Progenitor cell of endocrine pancreas (in vitro differentiated cells): Measurements from ENCODE around the gene ACSF2. TPM values are rescaled to one million over a fixed set of nuclear protein-coding genes. Genes with fewer than 3 reads are reported as not detected.

Experiments used
- DNase-seq: peaks from one replicate; pipeline ENCODE4 v3.0.0; 2021; ENCODE audit warnings: low spot score; ENCODE audit not compliant: unreplicated experiment
- H3K27ac Mint-ChIP-seq: 2 replicates; pipeline ENCODE4 v1.8.0; 2021; ENCODE audit warnings: mild to moderate bottlenecking, moderate library complexity, mixed read lengths
- H3K27me3 Mint-ChIP-seq: 2 replicates; pipeline ENCODE4 v1.8.0; 2021; ENCODE audit warnings: mixed read lengths
- H3K36me3 Mint-ChIP-seq: 2 replicates; pipeline ENCODE4 v1.8.0; 2022; ENCODE audit warnings: mixed read lengths; ENCODE audit not compliant: insufficient read depth
- H3K4me1 Mint-ChIP-seq: 2 replicates; pipeline ENCODE4 v1.8.0; 2021; ENCODE audit warnings: low read depth, mixed read lengths
- H3K4me3 Mint-ChIP-seq: 2 replicates; pipeline ENCODE4 v1.8.0; 2021; ENCODE audit warnings: low read depth, mild to moderate bottlenecking, moderate library complexity, mixed read lengths
- H3K9me3 Mint-ChIP-seq: 2 replicates; pipeline ENCODE4 v1.8.0; 2021; ENCODE audit warnings: low read depth, mixed read lengths
- total RNA-seq: library from RNA; stranded (reverse); gene quantifications from 2 replicates; pipeline ENCODE4 v1.2.1, GENCODE V29; 2021
- TF ChIP-seq, protein P1 (sequence below): fragments of 200-600 bp; sonication (generic); IDR thresholded peaks from one replicate; pipeline ENCODE4 v1.5.0; 2021; ENCODE audit warnings: antibody characterized with exemption, mild to moderate bottlenecking; ENCODE audit not compliant: unreplicated experiment

The ACSF2 gene
- total RNA-seq, 1 donor from 2014 or later = 72.6 TPM

DNA sequence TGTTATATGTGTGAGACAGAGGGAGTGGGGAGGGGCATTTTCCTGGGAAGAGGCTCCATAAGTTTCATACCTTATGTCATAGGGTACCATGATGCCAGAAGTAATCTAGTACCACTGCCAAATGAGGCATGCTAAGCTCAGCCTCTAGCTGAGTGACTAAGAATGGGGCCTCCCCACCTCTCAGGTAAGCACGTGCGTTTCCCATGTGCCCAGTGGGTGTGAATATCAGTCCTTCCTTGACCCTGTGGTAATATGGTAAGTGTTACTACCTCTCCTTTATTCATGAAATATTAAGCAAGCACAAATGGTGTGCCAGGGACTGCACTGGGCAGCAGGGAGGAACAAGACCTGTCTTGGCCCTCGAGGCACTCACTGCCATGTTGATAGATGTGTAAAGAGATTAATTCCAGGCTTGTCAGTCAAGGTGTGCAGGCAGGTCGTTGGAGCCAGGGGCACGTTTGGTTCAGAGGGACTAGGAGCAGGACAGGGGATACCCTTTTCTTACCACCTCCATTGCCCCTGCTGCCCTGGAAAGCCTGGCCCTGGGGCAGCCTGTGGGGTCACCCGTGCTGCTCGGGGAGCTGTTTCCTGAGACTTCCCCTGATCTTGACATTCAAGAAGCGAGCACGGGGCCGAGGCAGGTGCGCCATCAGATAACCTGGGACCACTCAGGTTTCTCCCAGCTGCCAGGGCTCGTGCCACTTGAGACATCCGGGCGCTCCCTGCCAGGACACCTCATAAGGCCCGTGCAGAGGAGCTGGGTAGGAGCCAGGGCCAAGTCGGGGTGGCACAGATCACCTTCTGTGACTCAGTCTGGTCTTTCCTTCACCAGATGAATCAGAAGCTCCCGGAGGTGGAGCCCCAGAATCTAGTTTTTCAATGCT is 61.4 kb downstream of the ACSF2 start:
- H3K27ac Mint-ChIP-seq = no peak overlapping the region
- TF ChIP-seq, protein P1, sequence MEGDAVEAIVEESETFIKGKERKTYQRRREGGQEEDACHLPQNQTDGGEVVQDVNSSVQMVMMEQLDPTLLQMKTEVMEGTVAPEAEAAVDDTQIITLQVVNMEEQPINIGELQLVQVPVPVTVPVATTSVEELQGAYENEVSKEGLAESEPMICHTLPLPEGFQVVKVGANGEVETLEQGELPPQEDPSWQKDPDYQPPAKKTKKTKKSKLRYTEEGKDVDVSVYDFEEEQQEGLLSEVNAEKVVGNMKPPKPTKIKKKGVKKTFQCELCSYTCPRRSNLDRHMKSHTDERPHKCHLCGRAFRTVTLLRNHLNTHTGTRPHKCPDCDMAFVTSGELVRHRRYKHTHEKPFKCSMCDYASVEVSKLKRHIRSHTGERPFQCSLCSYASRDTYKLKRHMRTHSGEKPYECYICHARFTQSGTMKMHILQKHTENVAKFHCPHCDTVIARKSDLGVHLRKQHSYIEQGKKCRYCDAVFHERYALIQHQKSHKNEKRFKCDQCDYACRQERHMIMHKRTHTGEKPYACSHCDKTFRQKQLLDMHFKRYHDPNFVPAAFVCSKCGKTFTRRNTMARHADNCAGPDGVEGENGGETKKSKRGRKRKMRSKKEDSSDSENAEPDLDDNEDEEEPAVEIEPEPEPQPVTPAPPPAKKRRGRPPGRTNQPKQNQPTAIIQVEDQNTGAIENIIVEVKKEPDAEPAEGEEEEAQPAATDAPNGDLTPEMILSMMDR = no peak
- no peaks in the 10 kb centered on the region for H3K4me1 Mint-ChIP-seq
- no peaks in the 10 kb centered on the region for H3K27me3 Mint-ChIP-seq
- no peaks in the 10 kb centered on the region for H3K9me3 Mint-ChIP-seq
- H3K4me3 Mint-ChIP-seq = no peak overlapping the region
- H3K36me3 Mint-ChIP-seq = peaks cover 7% of the 10 kb centered on the region
- DNase-seq = no peak

DNA sequence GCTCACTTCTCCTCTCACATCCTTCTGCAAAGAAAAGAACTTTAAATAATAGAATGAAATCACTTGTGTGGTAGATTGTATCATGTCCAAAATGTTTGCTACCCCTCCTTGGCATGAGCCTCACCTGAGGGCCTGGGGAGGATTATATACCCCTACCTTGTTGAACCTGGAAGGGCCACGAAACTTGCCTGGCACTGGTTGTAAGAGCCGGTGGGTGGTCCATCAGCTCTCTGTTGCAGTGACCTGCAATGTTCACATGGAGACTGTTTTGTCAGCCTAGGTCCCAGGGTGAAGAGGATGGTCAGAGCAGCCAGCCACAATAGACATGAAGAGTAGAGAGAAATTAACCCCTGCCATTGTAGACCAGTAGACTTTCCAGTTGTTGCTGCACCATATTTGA is 62.9 kb downstream of the ACSF2 start:
- Mint-ChIP-seq H3K4me1 (peaks cover 2% of the 10 kb centered on the region), H3K36me3 (peaks cover 4% of the 10 kb centered on the region), H3K4me3 (no peak overlapping the region), H3K9me3 (no peaks in the 10 kb centered on the region), H3K27ac (no peak overlapping the region), H3K27me3 (no peaks in the 10 kb centered on the region)
- TF ChIP-seq, protein P1 = no peak
- no peak for DNase-seq

- no peaks in the 10 kb centered on the region for H3K27me3 Mint-ChIP-seq
- H3K4me3 Mint-ChIP-seq = no peak overlapping the region
- H3K27ac Mint-ChIP-seq = no peak overlapping the region
- no peaks in the 10 kb centered on the region for H3K9me3 Mint-ChIP-seq
- TF ChIP-seq, protein P1 = no peak
- peaks cover 2% of the 10 kb centered on the region for H3K4me1 Mint-ChIP-seq
- H3K36me3 Mint-ChIP-seq = no peaks in the 10 kb centered on the region
- DNase-seq = no peak
These were observed 65.5 kb downstream of the ACSF2 start for GRCh38 chr17:50491505-50491904.

DNA sequence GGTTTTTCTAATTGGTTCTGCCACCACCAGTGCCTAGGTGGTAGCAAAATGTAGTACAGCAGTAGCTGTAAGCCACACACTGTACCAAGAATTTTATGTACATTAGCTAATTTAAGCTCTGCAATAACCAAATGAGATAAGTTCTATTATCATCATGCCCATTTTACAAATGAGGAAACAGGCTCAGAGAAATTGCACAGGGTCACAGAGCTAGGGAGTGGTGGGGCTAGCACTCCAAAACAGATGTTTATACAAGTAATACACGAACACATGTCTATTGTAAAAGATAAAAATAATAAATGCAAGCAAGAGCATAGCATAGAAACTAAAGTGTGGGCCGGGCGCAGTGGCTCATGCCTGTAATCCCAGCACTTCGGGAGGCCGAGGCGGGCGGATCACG is 66.2 kb downstream of the ACSF2 start:
- Mint-ChIP-seq H3K27ac (no peak overlapping the region), H3K4me3 (no peak overlapping the region), H3K9me3 (no peaks in the 10 kb centered on the region), H3K36me3 (no peaks in the 10 kb centered on the region), H3K4me1 (peaks cover 2% of the 10 kb centered on the region), H3K27me3 (no peaks in the 10 kb centered on the region)
- TF ChIP-seq, protein P1 = no peak
- no peak for DNase-seq

- Mint-ChIP-seq H3K27ac (no peak overlapping the region), H3K9me3 (no peaks in the 10 kb centered on the region), H3K36me3 (no peaks in the 10 kb centered on the region), H3K4me1 (peaks cover 2% of the 10 kb centered on the region), H3K27me3 (no peaks in the 10 kb centered on the region), H3K4me3 (no peak overlapping the region)
- no peak for DNase-seq
- TF ChIP-seq, protein P1 = no peak
These were observed 67.7 kb downstream of the ACSF2 start for GRCh38 chr17:50493744-50494143.
